Measurements from ENCODE around the gene PPIL4.

PPIL4 gene

GRCh38 chr6:149492798-149493343, 53.0 kb downstream of the PPIL4 start:
- Mint-ChIP-seq H3K36me3 (ENCODE audit: low read depth) (no peaks in the 10 kb centered on the region), H3K27me3 (ENCODE audit: low read depth, poor library complexity) (peaks cover 9% of the 10 kb centered on the region), H3K4me3 (no peak overlapping the region), H3K9me3 (no peaks in the 10 kb centered on the region), H3K27ac (no peak overlapping the region), H3K4me1 (no peaks in the 10 kb centered on the region)
- DNase-seq = no peak
- no peak for TF ChIP-seq CTCF (IDR thresholded peaks at IDR 0.05)

- no peak for DNase-seq
- Mint-ChIP-seq H3K27me3 (ENCODE audit: low read depth, poor library complexity) (peaks cover 25% of the 10 kb centered on the region), H3K27ac (no peak overlapping the region), H3K36me3 (ENCODE audit: low read depth) (no peaks in the 10 kb centered on the region), H3K9me3 (no peaks in the 10 kb centered on the region), H3K4me3 (no peak overlapping the region), H3K4me1 (peaks cover 4% of the 10 kb centered on the region)
- TF ChIP-seq CTCF (IDR thresholded peaks at IDR 0.05) = no peak
These were observed 55.9 kb downstream of the PPIL4 start for GRCh38 chr6:149489967-149490366.

- Mint-ChIP-seq H3K27ac (no peak overlapping the region), H3K9me3 (no peaks in the 10 kb centered on the region)
- no peak for TF ChIP-seq CTCF (IDR thresholded peaks at IDR 0.05)
These were observed 57.0 kb downstream of the PPIL4 start for GRCh38 chr6:149488815-149489214.

GRCh38 chr6:149487316-149487715, 58.5 kb downstream of the PPIL4 start:
- H3K27me3 Mint-ChIP-seq (ENCODE audit: low read depth, poor library complexity) = peaks cover 29% of the 10 kb centered on the region
- H3K27ac Mint-ChIP-seq = no peak overlapping the region
- TF ChIP-seq CTCF (IDR thresholded peaks at IDR 0.05) = no peak
- H3K9me3 Mint-ChIP-seq = no peaks in the 10 kb centered on the region
- H3K36me3 Mint-ChIP-seq (ENCODE audit: low read depth) = no peaks in the 10 kb centered on the region
- DNase-seq = no peak
- no peak overlapping the region for H3K4me3 Mint-ChIP-seq
- H3K4me1 Mint-ChIP-seq = peaks cover 30% of the 10 kb centered on the region

More at GRCh38 chr6:149488815-149489214, 57.0 kb downstream of the PPIL4 start:
- Mint-ChIP-seq H3K36me3 (ENCODE audit: low read depth) (no peaks in the 10 kb centered on the region), H3K27me3 (ENCODE audit: low read depth, poor library complexity) (peaks cover 29% of the 10 kb centered on the region), H3K4me1 (peaks cover 15% of the 10 kb centered on the region), H3K4me3 (no peak overlapping the region)
- no peak for DNase-seq

GRCh38 chr6:149484733-149485700, 60.8 kb downstream of the PPIL4 start, which contains the start of gene ZC3H12D:
Gene ZC3H12D (minus strand): TSS chr6:149485014. CDS start chr6:149474543, 10,471 bp downstream.
- H3K9me3 Mint-ChIP-seq = no peaks in the 10 kb centered on the region
- peak within 1 kb of the TSS; percentile 98 for H3K27ac Mint-ChIP-seq
- peaks cover 25% of the 10 kb centered on the region for H3K27me3 Mint-ChIP-seq (ENCODE audit: low read depth, poor library complexity)
- no peak for TF ChIP-seq CTCF (IDR thresholded peaks at IDR 0.05)
- H3K4me3 Mint-ChIP-seq = no peak within 1 kb of the TSS
- peaks cover 53% of the 10 kb centered on the region for H3K4me1 Mint-ChIP-seq
- no peak for DNase-seq
- H3K36me3 Mint-ChIP-seq (ENCODE audit: low read depth) = no peaks in the 10 kb centered on the region
